Occipital lobe (tissue), 2 donors: ENCODE measurements around the gene ALDH8A1. TPM values are rescaled to one million over a fixed set of nuclear protein-coding genes. Genes with fewer than 3 reads are reported as not detected.
A peak's percentile ranks its signal among the peaks of the same experiment; 100 is the strongest.
"Not testable (repeated sequence)": the region's sequence is repeated elsewhere in the genome, so short reads cannot be mapped to it uniquely, and the experiment has no call there.

Source experiments
- DNase-seq: peaks from one replicate; lab custom pipeline; 2025; lab: John Stamatoyannopoulos, UW
- total RNA-seq: library from RNA; depleted of rRNA; stranded (reverse); fragments of >200 nt; gene quantifications from one replicate; pipeline ENCODE4 v1.2.3, GENCODE V29; 2014

Gene ALDH8A1
- total RNA-seq, 1 donor from 2014 or later: 1.4 TPM

GRCh38 chr6:134911547-134911946 is 38.4 kb downstream of the ALDH8A1 start:
- DNase-seq: no peak

DNA sequence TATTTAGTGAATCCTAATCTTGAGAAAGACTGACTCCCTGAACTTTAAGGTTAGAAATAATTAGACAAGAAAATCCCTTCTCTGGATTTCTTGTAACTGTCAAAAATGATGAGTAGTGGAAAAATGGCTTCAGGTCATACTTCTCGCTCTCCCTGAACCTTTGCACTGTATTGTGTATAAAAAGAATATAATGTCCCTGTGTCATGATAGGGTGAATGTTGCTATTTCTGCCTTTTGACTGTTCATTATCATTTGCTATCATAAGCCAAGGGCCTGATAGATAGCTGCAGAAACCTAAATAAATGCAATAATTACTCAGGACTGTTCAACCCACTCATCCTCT is 39.3 kb downstream of the ALDH8A1 start:
- DNase-seq: no peak

- no peak for DNase-seq
Measured at GRCh38 chr6:134909701-134910592, 40.0 kb downstream of the ALDH8A1 start.

DNA sequence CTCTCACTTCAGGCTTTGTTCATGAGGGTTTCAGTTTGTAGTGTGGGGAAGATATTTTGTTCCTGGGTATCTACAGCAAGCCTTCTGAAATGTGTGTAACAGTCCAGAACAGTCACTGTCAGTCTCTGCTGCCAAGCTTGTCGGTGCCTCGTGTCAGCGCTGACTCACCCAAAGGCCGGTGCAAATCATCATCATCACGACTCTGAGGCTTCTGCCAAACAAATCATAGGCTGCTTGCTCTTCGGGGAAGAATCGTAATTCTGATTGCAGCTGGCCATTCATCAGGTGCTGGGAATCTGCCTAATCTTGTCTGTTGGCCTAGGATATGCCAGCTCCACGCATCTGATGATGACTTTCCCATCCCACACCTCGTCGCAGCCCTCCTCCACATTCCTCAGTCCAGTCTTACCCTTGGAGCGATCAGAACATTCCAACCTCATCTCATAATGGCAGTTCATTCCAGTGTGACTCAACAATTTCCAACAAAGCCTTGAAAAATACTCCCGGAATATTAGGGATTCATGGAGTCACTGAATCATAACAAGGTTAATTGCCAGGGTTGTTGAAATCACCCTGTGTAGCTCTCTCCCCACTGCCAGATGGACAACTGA is 40.9 kb downstream of the ALDH8A1 start:
- peak; percentile 80 for DNase-seq

- DNase-seq: not testable (repeated sequence)
Measured at GRCh38 chr6:134904731-134905130, 45.2 kb downstream of the ALDH8A1 start.

DNA sequence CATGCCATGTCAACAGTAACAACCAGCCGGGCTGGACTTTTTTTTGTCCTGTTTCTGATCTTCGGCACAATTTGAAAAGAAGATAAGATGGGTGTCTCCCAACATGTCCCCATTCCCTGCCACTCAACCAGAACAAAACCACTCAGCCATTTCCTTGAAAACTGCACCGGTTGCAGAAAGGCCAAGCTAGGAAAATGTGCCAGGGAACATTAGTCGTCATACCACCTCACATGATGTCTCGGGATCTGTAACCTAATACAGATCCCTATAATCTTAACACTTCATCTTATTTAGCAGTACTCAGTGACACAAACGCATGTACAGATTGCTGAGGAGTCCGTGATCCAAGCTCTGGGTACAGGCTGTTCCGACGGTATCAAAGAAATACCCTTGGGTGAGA is 46.5 kb downstream of the ALDH8A1 start:
- no peak for DNase-seq

GRCh38 chr6:134902936-134903335 is 47.0 kb downstream of the ALDH8A1 start:
- no peak for DNase-seq

GRCh38 chr6:134902074-134902861 is 47.6 kb downstream of the ALDH8A1 start:
- no peak for DNase-seq

DNA sequence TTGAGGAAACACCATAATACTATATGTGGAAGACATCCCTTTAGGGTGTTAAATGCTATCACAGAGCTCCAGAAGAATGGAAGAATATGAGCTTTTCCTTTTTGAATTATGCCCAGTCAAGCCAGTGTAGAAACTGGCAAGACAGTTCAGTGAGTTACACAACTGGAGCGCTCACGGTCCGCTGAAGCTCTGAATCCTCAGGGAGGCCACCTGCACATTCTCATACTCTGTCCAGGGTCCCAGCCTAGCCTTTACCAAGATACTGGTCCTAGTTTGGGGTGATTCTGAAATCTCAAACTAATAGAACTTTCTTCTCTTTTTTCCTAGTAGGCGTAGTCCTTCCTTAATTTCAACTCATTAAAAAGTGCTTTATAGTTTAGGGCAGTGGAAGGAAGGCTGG is 51.3 kb downstream of the ALDH8A1 start:
- no peak for DNase-seq

DNA sequence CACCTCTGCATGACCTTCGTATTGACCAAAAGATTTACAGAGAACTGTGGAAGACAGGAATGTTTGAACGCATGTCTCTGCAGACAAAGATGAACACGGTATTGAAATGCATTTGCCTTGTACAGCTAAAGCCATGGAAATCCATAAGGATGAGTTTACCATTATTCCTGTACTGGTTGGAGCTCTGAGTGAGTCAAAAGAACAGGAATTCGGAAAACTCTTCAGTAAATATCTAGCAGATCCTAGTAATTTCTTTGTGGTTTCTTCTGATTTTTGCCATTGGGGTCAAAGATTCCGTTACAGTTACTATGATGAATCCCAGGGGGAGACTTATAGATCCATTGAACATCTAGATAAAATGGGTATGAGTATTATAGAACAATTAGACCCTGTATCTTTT is 51.7 kb downstream of the ALDH8A1 start:
- not testable (repeated sequence) for DNase-seq

GRCh38 chr6:134896910-134897309 is 53.0 kb downstream of the ALDH8A1 start:
- no peak for DNase-seq

- DNase-seq: no peak
Measured at GRCh38 chr6:134894800-134895199, 55.1 kb downstream of the ALDH8A1 start.

- no peak for DNase-seq
Measured at GRCh38 chr6:134892362-134892761, 57.5 kb downstream of the ALDH8A1 start.

- no peak for DNase-seq
Measured at GRCh38 chr6:134891633-134892032, 58.3 kb downstream of the ALDH8A1 start.

DNA sequence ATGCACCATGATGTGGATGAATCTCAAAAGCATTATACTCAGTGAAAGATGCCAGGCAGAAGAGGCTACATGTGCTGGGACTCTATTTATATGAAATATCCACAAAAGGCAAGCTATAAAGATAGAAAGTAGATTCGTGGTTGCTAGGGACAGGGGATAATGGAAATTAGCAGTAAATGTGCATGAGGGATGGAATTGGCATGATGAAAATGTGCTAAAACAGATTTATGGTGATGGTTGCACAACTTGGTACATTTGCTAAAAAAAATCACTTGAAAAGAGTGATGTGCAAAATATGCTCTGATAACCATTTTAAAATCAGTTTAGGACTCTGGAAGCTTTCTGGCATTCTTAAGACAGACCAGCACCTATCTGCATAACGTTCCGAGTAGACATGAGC is 61.6 kb downstream of the ALDH8A1 start:
- no peak for DNase-seq

GRCh38 chr6:134884752-134885151 is 65.1 kb downstream of the ALDH8A1 start:
- DNase-seq: no peak

DNA sequence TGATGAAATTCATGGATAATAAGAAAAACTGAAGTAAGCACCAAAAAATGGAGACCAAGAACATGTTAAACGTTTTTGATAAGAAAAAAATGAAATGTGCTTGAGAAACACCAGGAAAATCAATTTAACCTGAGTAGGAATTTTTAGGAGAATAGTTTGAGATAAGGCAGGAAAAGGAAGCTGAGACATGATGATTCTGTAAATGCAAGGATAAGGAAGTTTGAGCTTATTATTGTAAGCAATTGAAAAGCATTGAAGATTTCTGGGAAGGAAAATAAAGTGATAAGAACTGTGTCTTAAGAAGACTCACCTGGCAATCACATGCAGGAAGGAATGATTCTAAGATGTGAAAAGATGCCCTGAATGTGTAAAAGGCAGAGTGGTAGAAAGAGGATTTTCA is 66.6 kb downstream of the ALDH8A1 start:
- no peak for DNase-seq

DNA sequence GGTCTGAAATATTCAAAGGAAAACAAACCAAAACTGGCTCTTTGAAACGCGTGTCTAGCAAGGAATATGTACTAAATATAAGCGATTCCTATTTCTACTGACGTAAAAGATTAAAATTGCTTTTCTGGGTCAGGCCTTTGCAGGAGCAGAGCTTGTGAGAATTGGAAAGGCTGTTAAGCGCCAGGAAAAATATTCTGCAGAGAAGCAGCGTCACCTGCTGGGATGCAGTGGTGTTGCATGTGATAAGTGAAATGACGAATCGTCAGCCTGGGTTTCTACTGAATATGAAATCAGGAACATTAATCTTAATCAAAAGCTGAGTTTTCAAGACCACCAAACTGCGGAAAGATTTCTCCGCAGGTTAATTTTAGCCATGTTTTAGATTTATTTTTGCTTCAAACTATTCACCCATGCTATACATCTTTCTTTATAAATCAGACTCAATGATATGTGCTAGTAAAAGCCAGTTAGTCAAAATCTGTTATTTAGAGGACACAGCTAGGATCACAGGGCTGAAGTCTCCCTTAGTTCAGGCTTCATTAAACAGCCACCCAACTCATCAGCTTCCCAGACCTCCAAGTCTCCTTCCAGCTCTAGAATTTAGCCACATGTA is 67.4 kb downstream of the ALDH8A1 start:
- DNase-seq: peak; percentile 29

DNA sequence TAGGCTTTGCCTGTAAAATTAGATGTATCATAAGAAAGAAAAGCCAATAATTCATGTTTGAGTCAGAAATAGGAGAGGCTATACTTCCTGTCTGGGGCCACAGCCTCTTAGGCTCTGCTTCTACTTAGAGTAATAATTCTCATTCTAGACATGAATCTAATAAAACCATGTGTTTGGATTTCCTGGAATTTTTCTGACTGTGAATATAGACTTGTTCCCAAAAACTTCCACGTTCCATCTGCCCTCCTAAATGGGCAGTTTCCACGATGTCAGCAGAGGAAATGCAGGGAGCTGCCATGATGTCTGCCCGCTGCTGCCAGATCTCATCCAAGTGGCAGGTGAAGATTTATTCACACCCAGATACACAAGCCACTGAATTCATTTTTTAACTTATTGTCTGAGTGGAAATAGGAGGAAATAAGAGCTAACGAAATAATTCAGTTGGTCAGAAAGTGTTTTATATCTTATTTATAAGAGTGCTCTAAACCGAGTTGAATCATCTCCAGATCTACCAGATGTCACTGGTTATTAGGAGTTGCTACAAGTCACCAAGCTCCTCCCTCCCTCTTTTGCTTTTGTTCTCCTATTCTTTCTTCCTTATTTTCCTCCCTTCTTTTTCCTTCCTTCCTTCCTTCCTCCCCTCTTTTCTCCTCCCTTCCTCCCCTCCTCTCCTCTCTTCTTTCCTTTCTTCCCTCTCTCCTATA is 69.3 kb downstream of the ALDH8A1 start:
- DNase-seq: no peak

DNA sequence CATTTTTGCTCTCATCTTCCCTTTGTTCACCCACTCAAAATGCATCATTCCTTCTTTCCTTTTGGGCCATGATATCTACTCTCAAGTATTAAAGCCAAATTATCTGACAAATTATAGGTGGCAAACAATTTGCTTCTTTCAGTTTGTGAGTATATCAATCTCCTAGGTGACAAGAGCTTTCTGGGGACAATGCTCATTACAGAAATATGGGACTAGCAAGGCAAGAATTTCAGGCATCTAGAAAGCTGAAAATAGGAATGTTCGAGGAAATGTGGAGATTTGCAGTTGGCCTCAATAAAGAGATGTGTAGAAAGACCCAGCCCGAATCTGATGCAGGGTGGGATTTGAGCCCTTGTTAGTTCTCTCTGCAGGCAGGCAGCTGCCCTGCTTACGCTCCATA is 71.8 kb downstream of the ALDH8A1 start:
- no peak for DNase-seq

DNA sequence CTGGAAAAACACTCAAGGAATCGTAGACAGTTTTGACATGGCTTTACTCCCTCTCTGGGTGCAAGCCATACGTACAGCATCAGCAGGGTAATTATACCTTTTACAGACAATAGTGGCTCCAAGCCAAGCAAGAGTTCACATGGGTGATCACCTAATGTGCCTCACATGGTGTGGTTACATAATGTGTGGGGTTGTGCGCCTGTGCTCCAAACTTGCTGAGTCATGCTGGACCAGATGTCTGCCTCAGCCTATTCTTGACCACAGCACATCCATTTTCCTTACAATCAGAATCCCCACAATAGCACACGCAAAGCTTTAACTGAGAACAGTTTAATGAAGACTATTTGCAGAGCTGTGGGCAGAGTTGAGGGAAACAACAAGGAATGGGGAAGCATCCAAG is 74.5 kb downstream of the ALDH8A1 start:
- no peak for DNase-seq
